ENCODE data around the gene MGMT.

- TF ChIP-seq FOS (IDR thresholded peaks at IDR 0.05; ENCODE audit: low read depth, low read length) (no peak), POLR2A (IDR thresholded peaks at IDR 0.05; ENCODE audit: low read depth, low read length) (no peak), MXI1 (IDR thresholded peaks at IDR 0.05; ENCODE audit: borderline replicate concordance, low read depth, low read length) (no peak), RCOR1 (IDR thresholded peaks at IDR 0.05; ENCODE audit: insufficient replicate concordance, low read length) (no peak), RAD21 (IDR thresholded peaks at IDR 0.05; ENCODE audit: low read length) (no peak), CEBPB (IDR thresholded peaks at IDR 0.05; ENCODE audit: low read depth, low read length) (no peak), NFE2L2 (IDR thresholded peaks at IDR 0.05; ENCODE audit: low read depth, low read length) (no peak), RFX5 (IDR thresholded peaks at IDR 0.05; ENCODE audit: low read depth, low read length) (no peak)
- TF ChIP-seq, protein P1, sequence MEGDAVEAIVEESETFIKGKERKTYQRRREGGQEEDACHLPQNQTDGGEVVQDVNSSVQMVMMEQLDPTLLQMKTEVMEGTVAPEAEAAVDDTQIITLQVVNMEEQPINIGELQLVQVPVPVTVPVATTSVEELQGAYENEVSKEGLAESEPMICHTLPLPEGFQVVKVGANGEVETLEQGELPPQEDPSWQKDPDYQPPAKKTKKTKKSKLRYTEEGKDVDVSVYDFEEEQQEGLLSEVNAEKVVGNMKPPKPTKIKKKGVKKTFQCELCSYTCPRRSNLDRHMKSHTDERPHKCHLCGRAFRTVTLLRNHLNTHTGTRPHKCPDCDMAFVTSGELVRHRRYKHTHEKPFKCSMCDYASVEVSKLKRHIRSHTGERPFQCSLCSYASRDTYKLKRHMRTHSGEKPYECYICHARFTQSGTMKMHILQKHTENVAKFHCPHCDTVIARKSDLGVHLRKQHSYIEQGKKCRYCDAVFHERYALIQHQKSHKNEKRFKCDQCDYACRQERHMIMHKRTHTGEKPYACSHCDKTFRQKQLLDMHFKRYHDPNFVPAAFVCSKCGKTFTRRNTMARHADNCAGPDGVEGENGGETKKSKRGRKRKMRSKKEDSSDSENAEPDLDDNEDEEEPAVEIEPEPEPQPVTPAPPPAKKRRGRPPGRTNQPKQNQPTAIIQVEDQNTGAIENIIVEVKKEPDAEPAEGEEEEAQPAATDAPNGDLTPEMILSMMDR (conservative IDR thresholded peaks at IDR 0.05; ENCODE audit: low read depth, low read length) = no peak
These were observed 209.0 kb downstream of the MGMT start for GRCh38 chr10:129676014-129676413.

All from IMR-90 (cell line).